A549 (cell line): ENCODE measurements around the gene BOC.

ENCODE experiments used
- CBX8 ChIP-seq: fragments of 200-600 bp; sonication (generic); IDR thresholded peaks from 2 replicates; pipeline ENCODE4 v1.6.1; 2016
- CTCF ChIP-seq: fragments of >200 bp; sonication (Bioruptor Twin); formaldehyde crosslinking; IDR thresholded peaks from 3 replicates; pipeline ENCODE4 v1.5.1; 2016
- KDM5A ChIP-seq: fragments of 200-600 bp; sonication (generic); IDR thresholded peaks from 2 replicates; pipeline ENCODE4 v1.6.1; 2016; ENCODE audit warnings: antibody characterized with exemption, mild to moderate bottlenecking
- MAX ChIP-seq: IDR thresholded peaks from 2 replicates; pipeline ENCODE4 v1.6.1; 2012
- POLR2A ChIP-seq: IDR thresholded peaks from 2 replicates; pipeline ENCODE4 v1.6.1; 2012; ENCODE audit warnings: mild to moderate bottlenecking, low read length
- REST ChIP-seq: fragments of 200-600 bp; sonication (generic); IDR thresholded peaks from 2 replicates; pipeline ENCODE4 v1.6.1; 2016; ENCODE audit warnings: antibody characterized with exemption, mild to moderate bottlenecking, moderate library complexity

- TF ChIP-seq REST (no peak), CTCF (no peak), KDM5A (no peak), POLR2A (no peak), MAX (no peak), CBX8 (no peak)
These were observed 18.1 kb upstream of the BOC start for GRCh38 chr3:113193288-113193687.
